Measurements from ENCODE around the gene SPECC1. TPM values are rescaled to one million over a fixed set of nuclear protein-coding genes. Genes with fewer than 3 reads are reported as not detected.

SPECC1 gene
- total and polyA plus RNA-seq, 12 donors = 19.2 to 96.1 (median 40.3) TPM

GRCh38 chr17:20207262-20207985, 198.3 kb downstream of the SPECC1 start:
- TF ChIP-seq, protein P1, sequence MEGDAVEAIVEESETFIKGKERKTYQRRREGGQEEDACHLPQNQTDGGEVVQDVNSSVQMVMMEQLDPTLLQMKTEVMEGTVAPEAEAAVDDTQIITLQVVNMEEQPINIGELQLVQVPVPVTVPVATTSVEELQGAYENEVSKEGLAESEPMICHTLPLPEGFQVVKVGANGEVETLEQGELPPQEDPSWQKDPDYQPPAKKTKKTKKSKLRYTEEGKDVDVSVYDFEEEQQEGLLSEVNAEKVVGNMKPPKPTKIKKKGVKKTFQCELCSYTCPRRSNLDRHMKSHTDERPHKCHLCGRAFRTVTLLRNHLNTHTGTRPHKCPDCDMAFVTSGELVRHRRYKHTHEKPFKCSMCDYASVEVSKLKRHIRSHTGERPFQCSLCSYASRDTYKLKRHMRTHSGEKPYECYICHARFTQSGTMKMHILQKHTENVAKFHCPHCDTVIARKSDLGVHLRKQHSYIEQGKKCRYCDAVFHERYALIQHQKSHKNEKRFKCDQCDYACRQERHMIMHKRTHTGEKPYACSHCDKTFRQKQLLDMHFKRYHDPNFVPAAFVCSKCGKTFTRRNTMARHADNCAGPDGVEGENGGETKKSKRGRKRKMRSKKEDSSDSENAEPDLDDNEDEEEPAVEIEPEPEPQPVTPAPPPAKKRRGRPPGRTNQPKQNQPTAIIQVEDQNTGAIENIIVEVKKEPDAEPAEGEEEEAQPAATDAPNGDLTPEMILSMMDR (IDR thresholded peaks at IDR 0.05) = no peak
- no peak for TF ChIP-seq POLR2A (IDR thresholded peaks at IDR 0.05)
- 55 to 61% (median 59%) methylated on average over 2 of the region's 2 CpGs for WGBS, 4 donors
- no peaks in the 10 kb centered on the region for H3K4me1 ChIP-seq (replicated peaks in 1 of 2)
- no peak overlapping the region for H3K4me3 ChIP-seq
- peak overlapping the region in 3 of 5 donors; percentile 20 to 26 (median 24) for H3K27ac ChIP-seq
- intact Hi-C loops (cut with DNase I) = no loop called here
- no peaks in the 10 kb centered on the region for H3K9me3 ChIP-seq (replicated peaks in 1 of 3)
- DNase-seq = no peak
- no peaks in the 10 kb centered on the region for H3K27me3 ChIP-seq
- H3K36me3 ChIP-seq (replicated peaks in 1 of 2) = no peaks in the 10 kb centered on the region

DNA sequence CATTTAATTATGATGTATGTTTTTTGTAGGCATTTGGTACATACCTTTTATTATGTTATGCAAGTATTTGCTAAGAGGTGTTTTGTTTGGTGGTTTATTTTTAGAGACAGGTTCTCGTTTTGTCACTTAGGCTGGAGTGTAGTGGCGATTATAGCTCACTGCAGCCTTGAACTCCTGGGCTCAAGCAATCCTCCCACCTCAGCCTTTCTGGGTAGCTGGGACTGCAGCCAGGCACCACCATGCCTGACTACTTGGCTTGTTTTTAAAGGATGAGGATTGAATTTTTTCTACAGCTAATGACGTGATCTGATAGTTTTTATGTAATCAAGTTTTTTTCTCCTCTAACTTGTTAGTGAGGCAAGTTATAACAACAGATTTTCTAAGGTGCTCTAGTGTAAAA, 199.6 kb downstream of the SPECC1 start:
- Histone ChIP-seq H3K9me3 (replicated peaks in 1 of 3) (no peaks in the 10 kb centered on the region), H3K27me3 (no peaks in the 10 kb centered on the region), H3K4me3 (no peak overlapping the region), H3K27ac (peak overlapping the region in 2 of 5 donors; percentile 10 to 34), H3K4me1 (replicated peaks in 1 of 2) (no peaks in the 10 kb centered on the region), H3K36me3 (replicated peaks in 1 of 2) (no peaks in the 10 kb centered on the region)
- intact Hi-C loops (cut with DNase I) = no loop called here
- TF ChIP-seq POLR2A (IDR thresholded peaks at IDR 0.05) = no peak
- TF ChIP-seq, protein P1 (IDR thresholded peaks at IDR 0.05) = no peak
- 45 to 51% (median 47%) methylated on average over 3 of the region's 3 CpGs for WGBS, 4 donors
- DNase-seq = peak in 6 of 7 donors; percentile 58 to 71 (median 66)

- Histone ChIP-seq H3K4me1 (replicated peaks in 1 of 2) (no peaks in the 10 kb centered on the region), H3K36me3 (replicated peaks in 1 of 2) (no peaks in the 10 kb centered on the region), H3K9me3 (replicated peaks in 1 of 3) (no peaks in the 10 kb centered on the region), H3K4me3 (no peak overlapping the region), H3K27me3 (no peaks in the 10 kb centered on the region), H3K27ac (no peak overlapping the region)
- no peak for DNase-seq
- intact Hi-C loops (cut with DNase I) = no loop called here
- 95 to 100% (median 98%) methylated on average over 3 to 4 of the region's 4 CpGs for WGBS, 4 donors
- no peak for TF ChIP-seq POLR2A (IDR thresholded peaks at IDR 0.05)
- TF ChIP-seq, protein P1 (IDR thresholded peaks at IDR 0.05) = no peak
Measured at GRCh38 chr17:20210180-20210579, 201.0 kb downstream of the SPECC1 start.

DNA sequence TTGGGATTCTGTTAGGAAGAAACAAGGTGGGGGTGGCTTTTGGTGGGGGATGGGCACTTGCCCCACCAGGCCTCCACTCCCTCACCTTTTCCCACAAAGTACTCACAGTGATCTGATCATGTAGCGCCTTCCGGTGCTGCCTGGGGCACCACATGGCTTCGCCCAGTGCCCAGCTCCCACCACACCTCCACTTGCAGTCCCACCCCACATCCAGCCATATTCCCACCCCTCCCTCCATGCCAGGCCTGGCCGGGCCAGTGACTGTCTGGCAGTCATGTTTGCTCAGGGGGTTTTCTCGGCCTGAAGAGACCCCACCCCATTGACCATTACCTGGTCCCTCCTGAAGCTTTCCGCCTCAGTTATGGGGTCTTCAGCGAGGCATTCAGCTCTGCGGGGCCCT, 201.5 kb downstream of the SPECC1 start:
- H3K4me3 ChIP-seq = no peak overlapping the region
- 88 to 95% (median 94%) methylated on average over 6 to 8 of the region's 8 CpGs for WGBS, 4 donors
- H3K9me3 ChIP-seq (replicated peaks in 1 of 3) = no peaks in the 10 kb centered on the region
- H3K36me3 ChIP-seq (replicated peaks in 1 of 2) = no peaks in the 10 kb centered on the region
- intact Hi-C loops (cut with DNase I) = no loop called here
- TF ChIP-seq, protein P1 (IDR thresholded peaks at IDR 0.05) = no peak
- TF ChIP-seq POLR2A (IDR thresholded peaks at IDR 0.05) = no peak
- no peak overlapping the region for H3K27ac ChIP-seq
- no peak for DNase-seq
- H3K27me3 ChIP-seq = no peaks in the 10 kb centered on the region
- H3K4me1 ChIP-seq (replicated peaks in 1 of 2) = no peaks in the 10 kb centered on the region

All from adrenal gland (tissue), 12 donors.